ENCODE measurements around the gene DAAM1.

DNA sequence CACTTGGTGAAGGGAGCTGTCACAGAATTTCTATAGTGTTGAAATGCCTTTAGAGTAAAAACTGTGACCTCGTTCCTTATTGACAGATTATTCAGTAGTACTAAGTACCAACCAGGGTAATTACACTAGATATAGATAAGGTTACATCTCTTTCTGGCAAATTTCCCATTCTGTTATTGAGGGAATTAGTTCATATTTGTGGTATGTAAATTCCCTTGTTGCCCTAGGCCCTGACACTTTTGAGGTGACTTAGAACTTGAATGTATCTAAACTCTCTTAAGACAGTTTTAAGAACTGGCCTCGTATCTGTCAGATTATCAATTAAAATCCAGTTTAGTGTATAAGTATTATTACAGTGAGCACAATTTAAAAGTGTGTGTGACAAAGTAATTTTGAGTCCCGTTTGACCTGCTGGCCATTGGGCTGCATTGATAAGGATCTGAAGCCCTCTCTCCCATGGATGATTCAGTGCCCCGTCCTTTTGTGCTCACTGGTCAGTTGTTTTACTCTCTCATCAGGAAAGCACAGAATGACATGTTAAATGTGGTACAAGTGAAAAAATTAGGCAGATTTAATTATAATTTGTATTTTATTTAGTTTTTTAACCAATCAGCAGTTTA lies 153.5 kb downstream of the DAAM1 start:
- no peak for TF ChIP-seq CTCF (IDR thresholded peaks at IDR 0.05)
- no peak for TF ChIP-seq POLR2AphosphoS5 (IDR thresholded peaks at IDR 0.05; ENCODE audit: insufficient read depth in 1 of 2, low read depth in 1 of 2)
- no peak for TF ChIP-seq POLR2A (IDR thresholded peaks at IDR 0.05)
